HG03520 (cell line): Measurements from ENCODE around the gene DMD.

Experiments
- ATAC-seq: cut with Tn5 transposase; IDR thresholded peaks from one replicate; pipeline ENCODE4 v1.9.1; 2021; ENCODE audit warnings: mild to moderate bottlenecking, moderate library complexity; ENCODE audit not compliant: unreplicated experiment

The DMD gene

GRCh38 chrX:31166832-31167231 lies 2044.5 kb downstream of the DMD start:
- ATAC-seq = no peak

DNA sequence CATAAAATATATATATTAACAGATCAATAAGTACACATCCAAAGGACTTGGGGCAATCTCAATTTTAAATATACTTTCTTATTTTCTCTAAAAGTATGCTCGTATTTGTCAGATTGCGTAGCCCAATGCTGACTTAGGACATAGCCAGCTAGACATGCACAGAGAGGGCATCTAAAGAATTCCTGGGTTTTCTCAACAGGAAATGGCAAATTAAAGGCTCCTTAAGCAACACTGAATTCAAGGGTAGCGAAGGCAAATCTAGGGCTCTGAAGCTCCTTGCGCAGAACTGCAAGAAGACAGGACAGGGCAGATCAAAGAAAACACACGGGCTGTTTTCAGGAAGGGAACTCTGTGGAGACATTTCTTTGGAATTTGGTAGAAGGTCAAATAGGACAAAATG lies 2044.9 kb downstream of the DMD start:
- no peak for ATAC-seq

DNA sequence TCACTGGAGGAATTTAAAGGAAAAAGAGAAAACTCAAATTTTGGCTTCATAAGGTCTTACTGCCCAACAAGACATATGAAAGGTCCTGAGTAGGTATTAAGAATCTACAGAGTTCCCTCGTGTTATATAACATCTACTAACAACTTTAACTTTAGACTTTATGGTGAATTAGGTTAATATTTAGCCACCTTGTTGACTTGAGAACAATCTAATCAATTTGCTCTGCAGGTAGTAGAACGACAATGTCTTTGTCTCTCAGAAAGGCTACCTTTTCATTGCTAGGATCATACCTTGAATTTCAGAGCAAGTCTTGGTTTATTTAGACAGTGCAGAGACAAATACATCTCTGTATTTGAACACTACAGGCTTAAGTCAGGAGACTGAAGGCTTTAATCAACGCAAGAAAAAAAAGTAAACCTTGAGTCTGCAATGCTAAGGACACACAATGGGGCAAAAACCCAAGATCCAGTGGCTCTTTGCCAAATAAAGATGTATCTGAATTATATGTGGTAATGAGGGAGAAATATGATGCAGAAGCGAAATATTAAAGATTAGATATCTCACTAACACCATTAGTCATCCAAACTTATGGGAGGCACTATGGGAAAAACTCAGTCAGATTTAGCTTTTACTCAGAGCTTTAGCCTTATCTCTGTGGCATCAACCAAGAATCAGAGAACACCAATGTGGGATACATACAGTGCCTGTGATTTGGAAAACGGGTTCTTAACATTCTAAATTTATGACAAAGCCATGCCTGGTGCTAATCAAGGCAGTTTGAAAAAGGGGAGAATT lies 2045.9 kb downstream of the DMD start:
- no peak for ATAC-seq

DNA sequence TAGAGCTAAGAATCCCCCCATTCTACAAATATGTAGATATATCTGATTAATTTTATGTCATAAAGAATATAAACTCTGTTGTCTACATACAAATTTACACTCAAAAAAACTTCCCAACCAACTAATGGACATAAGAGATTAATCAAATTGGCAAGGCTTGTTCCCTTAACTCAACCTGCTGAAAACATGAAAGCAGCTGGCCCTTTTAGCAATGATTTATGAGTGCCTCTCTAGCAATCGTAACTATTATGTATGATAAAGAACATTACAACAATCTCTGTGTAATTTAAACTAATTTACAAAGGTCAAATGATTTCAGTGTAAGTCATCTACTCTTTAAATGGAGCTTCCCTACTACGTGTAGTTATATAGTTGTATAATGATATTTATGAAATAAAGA lies 2056.4 kb downstream of the DMD start:
- no peak for ATAC-seq

- ATAC-seq = no peak
Measured at GRCh38 chrX:31153475-31154047, 2057.8 kb downstream of the DMD start.

DNA sequence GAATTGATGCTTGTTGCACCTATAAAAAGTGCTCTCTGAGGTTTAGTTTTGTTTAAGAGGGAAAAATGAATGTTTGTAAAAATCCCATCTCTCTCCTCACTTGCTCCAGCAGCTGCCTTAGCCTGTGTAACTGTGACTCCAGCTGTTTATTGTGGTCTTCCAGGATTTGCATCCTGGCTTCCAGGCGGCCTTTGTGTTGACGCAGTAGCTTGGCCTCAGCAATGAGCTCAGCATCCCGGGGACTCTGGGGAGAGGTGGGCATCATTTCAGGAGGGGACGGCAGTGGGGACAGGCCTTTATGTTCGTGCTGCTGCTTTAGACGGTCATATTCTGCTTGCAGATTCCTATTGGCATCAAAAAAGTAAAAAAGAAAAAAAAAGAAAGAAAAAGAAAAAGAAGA lies 2064.2 kb downstream of the DMD start:
- no peak for ATAC-seq

DNA sequence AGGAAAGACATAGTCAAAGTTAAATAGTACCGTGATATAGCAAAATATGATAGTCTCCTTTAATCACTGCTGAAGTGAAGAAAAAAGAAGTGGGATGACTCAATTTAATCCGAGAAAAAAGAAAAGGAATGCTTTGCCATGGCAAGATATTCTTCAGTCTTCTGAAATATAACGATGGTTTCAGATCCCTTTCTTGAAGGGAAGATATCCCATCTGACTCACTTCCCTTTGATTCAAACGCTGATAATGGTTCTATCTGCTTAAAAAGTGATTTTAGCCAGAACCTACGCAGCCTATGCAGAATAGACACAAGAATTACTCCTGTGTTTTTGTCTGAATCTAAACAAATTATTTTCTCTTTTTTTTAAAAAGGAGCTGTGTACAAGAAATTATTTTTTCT lies 2071.4 kb downstream of the DMD start:
- ATAC-seq = no peak

DNA sequence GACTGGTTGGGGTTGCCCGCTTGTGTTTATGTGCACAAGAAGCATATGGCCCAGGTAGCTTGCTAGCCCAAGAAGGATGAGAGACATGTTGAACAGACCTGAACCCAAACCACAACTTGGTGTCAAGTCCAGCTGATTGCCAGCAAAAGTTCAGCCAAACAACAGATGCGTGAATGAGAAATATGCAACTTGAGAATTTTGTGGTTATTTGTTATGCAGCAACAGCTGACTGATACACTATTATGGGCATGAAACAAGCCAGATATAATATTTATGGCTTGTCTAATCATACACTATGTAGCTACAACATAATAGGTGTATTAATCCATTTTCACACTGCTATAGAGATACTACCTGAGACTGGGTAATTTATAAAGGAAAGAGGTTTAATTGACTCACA lies 2073.2 kb downstream of the DMD start:
- no peak for ATAC-seq

DNA sequence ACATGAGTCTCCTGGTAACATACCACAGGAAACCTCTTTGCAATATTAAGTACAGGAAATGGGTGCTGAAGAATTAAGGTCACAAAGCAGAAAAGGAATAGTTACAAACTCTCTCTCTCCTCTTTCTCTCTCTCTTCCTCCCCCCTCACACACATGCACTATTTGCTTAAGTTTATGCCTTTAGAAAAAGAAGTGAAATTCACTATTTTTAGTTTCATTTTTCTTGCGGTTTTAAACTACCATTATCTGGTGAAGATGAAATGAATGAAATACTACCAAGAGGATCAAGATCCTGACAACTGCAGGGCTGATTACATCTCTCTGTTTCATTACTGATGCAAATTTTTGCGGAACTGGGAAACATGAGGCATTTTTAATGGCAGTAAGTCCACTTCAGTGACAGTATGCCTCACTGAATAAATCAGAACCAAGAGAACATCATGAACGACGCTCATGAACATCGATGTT lies 2075.2 kb downstream of the DMD start:
- peak; percentile 93 for ATAC-seq

DNA sequence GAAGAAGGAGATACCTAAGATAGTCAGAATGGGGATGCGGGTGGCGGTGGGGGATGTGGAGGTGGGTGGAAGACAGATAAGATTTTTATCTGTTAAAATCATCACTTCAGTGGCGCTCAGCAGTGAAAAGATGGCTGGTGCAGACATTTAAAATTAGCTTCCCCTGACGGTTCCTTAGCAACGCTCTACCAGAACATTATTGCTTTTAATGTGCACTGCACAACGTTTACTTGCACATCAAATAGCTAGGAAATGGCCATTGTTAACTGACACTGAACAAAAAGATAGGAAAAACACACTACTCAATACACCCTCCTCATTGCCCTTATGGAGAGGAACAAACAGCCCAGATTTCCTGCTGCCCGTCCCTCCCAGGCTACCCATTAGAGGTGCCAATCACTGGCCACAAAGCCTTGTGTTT lies 2078.5 kb downstream of the DMD start:
- ATAC-seq = no peak

GRCh38 chrX:31130457-31131220 lies 2080.7 kb downstream of the DMD start:
- ATAC-seq = no peak

DNA sequence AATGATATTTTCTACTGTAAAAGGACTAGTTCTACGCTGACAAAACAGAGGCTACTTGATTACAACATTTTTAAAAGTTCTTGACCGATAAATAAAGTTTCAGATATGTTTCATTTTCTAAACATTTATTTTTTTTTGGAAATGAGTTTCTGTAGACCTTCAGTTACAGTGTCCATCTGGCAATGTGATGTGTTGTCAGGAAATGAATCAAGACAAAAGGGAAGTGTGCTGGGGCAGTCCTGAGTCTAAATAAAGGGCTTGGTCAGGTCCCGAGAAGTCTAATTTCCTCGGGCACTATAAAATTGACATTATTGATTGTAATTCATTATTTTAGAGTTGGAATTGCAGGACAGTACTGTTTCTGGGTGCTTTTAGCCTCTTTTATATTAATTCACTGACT lies 2082.5 kb downstream of the DMD start:
- no peak for ATAC-seq

GRCh38 chrX:31127716-31128115 lies 2083.6 kb downstream of the DMD start:
- no peak for ATAC-seq

- ATAC-seq = no peak
Measured at GRCh38 chrX:31126205-31126604, 2085.1 kb downstream of the DMD start.

GRCh38 chrX:31124536-31124935 lies 2086.8 kb downstream of the DMD start:
- no peak for ATAC-seq

GRCh38 chrX:31123335-31123734 lies 2088.0 kb downstream of the DMD start:
- ATAC-seq = no peak

GRCh38 chrX:31117266-31117665 lies 2094.1 kb downstream of the DMD start:
- ATAC-seq = no peak

GRCh38 chrX:31115398-31115797 lies 2096.0 kb downstream of the DMD start:
- ATAC-seq = no peak

DNA sequence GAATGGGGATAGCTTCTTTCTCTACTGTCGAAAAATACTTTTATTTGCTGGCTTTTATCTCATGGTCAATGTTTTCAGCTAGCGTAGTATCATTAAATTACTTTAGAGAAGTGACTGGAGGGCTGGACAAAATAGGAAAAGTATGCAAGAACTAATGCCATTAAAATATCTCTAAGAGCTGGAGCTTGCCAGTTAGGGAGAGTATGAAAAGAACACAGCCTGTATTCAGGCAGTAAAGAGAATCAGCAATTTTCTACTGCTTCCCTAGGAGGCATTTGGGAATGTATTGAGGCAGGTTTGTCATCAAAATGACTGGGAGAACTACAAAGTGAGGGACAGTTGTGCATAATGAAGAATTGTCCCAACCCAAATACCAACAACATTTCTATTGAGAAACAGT lies 2096.5 kb downstream of the DMD start:
- no peak for ATAC-seq

DNA sequence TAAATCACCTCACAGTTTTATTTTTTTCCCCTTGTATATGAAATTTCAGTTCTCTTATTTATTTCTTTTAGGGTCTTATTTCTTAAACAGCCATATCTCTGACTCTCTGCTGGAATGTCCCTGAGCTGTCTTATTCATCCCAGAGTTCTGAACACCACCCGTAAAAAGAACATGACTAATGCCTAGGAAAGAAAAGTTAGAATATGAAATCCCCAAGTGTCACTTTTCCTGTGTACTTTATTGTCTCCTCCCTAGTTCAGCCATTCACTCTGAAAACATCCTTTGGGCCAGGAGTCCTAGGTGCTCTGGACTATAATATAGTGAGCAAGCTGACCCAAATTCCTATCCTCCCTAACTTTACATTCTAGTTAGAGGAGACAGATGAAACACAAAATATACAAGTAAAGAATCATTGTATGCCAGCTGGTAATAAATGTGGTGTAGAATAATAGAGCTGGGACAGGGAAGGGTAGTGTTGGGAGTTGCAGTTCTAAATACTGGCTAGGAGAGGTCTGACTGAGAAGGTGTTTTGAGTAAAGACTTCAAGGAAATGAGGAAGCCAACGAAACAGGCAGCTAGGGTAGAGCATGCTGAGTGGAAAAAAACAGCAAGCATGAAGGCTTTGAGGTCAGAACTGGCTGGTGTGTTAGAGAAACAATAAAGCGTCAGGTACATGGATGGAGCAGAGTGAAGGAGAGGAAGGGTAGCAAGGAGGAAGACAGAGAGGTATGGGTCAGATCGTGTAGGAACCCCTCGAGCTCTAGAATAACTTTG lies 2098.9 kb downstream of the DMD start:
- no peak for ATAC-seq

GRCh38 chrX:31110657-31111056 lies 2100.7 kb downstream of the DMD start:
- no peak for ATAC-seq
